DMS114 treated with DMSO at 0.1 percent for 48 hours (cell line): ENCODE measurements around the gene SAP25.
A peak's percentile ranks its signal among the peaks of the same experiment; 100 is the strongest.
"Not testable (repeated sequence)": the region's sequence is repeated elsewhere in the genome, so short reads cannot be mapped to it uniquely, and the experiment has no call there.

ENCODE experiments used
- DNase-seq: peaks from one replicate; lab custom pipeline; 2025; ENCODE audit not compliant: unreplicated experiment; lab: John Stamatoyannopoulos, UW

Gene SAP25

GRCh38 chr7:100538654-100539435 lies 34.9 kb downstream of the SAP25 start, which contains the start of gene AGFG2:
AGFG2 (plus strand) TSS chr7:100539203; CDS start chr7:100539347, 144 bp downstream.
- DNase-seq = peak; percentile 98

- no peak for DNase-seq
These were observed 35.4 kb downstream of the SAP25 start for GRCh38 chr7:100538348-100538653.

GRCh38 chr7:100536695-100537094 lies 37.0 kb downstream of the SAP25 start:
- not testable (repeated sequence) for DNase-seq

- not testable (repeated sequence) for DNase-seq
These were observed 37.7 kb downstream of the SAP25 start for GRCh38 chr7:100535982-100536381.

GRCh38 chr7:100532165-100533022 lies 41.3 kb downstream of the SAP25 start:
- DNase-seq = no peak

GRCh38 chr7:100528108-100528866 lies 45.4 kb downstream of the SAP25 start:
- DNase-seq = not testable (repeated sequence)

- DNase-seq = not testable (repeated sequence)
These were observed 50.5 kb downstream of the SAP25 start for GRCh38 chr7:100523192-100523591.
